NOMO-1 (cell line): Measurements from ENCODE around the gene ZNF554.

ENCODE experiments used
- DNase-seq, 2 experiments: peaks; one replicate each; lab custom pipeline; 2025; ENCODE audit not compliant: unreplicated experiment in 2 of 2; lab: John Stamatoyannopoulos, UW

The ZNF554 gene

GRCh38 chr19:2823646-2824045 is 4.0 kb downstream of the ZNF554 start:
- DNase-seq: no peak

- DNase-seq: no peak
Observed at GRCh38 chr19:2824129-2824528, 4.5 kb downstream of the ZNF554 start.

- no peak for DNase-seq
Observed at GRCh38 chr19:2827022-2827421, 7.4 kb downstream of the ZNF554 start.

- no peak for DNase-seq
Observed at GRCh38 chr19:2827840-2828489, 8.3 kb downstream of the ZNF554 start.

- DNase-seq: no peak
Observed at GRCh38 chr19:2834294-2834871, 14.7 kb downstream of the ZNF554 start.

GRCh38 chr19:2837430-2837829 is 17.8 kb downstream of the ZNF554 start:
- DNase-seq: no peak

GRCh38 chr19:2840794-2841791 is 21.4 kb downstream of the ZNF554 start, which contains the start of gene ZNF555:
Gene ZNF555 (plus strand): TSS chr19:2841475. CDS start chr19:2841573, 98 bp downstream.
- peak; percentile 93 to 97 for DNase-seq

GRCh38 chr19:2841855-2842574 is 22.3 kb downstream of the ZNF554 start:
- DNase-seq: peak in 1 of 2 experiments; percentile 29

- no peak for DNase-seq
Observed at GRCh38 chr19:2845107-2845506, 25.4 kb downstream of the ZNF554 start.

- no peak for DNase-seq
Observed at GRCh38 chr19:2846180-2846894, 26.7 kb downstream of the ZNF554 start.

GRCh38 chr19:2847507-2847906 is 27.8 kb downstream of the ZNF554 start:
- DNase-seq: no peak

- no peak for DNase-seq
Observed at GRCh38 chr19:2848616-2849015, 28.9 kb downstream of the ZNF554 start.

GRCh38 chr19:2850256-2850925 is 30.7 kb downstream of the ZNF554 start:
- DNase-seq: no peak

- DNase-seq: no peak
Observed at GRCh38 chr19:2852598-2852997, 32.9 kb downstream of the ZNF554 start.

- DNase-seq: no peak
Observed at GRCh38 chr19:2853015-2853606, 33.4 kb downstream of the ZNF554 start.

GRCh38 chr19:2854849-2855248 is 35.2 kb downstream of the ZNF554 start:
- DNase-seq: no peak

GRCh38 chr19:2856457-2857050 is 36.9 kb downstream of the ZNF554 start:
- no peak for DNase-seq

- no peak for DNase-seq
Observed at GRCh38 chr19:2858864-2859263, 39.2 kb downstream of the ZNF554 start.

- no peak for DNase-seq
Observed at GRCh38 chr19:2863816-2864215, 44.1 kb downstream of the ZNF554 start.
